ENCODE measurements around the gene QKI. TPM values are rescaled to one million over a fixed set of nuclear protein-coding genes. Genes with fewer than 3 reads are reported as not detected.

The QKI gene
- total RNA-seq, 1 donor from 2014 or later: 88.4 TPM

- peaks cover 7% of the 10 kb centered on the region for H3K4me1 Mint-ChIP-seq (ENCODE audit: low read depth)
- TF ChIP-seq, protein P1, sequence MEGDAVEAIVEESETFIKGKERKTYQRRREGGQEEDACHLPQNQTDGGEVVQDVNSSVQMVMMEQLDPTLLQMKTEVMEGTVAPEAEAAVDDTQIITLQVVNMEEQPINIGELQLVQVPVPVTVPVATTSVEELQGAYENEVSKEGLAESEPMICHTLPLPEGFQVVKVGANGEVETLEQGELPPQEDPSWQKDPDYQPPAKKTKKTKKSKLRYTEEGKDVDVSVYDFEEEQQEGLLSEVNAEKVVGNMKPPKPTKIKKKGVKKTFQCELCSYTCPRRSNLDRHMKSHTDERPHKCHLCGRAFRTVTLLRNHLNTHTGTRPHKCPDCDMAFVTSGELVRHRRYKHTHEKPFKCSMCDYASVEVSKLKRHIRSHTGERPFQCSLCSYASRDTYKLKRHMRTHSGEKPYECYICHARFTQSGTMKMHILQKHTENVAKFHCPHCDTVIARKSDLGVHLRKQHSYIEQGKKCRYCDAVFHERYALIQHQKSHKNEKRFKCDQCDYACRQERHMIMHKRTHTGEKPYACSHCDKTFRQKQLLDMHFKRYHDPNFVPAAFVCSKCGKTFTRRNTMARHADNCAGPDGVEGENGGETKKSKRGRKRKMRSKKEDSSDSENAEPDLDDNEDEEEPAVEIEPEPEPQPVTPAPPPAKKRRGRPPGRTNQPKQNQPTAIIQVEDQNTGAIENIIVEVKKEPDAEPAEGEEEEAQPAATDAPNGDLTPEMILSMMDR (IDR thresholded peaks at IDR 0.05; ENCODE audit: unreplicated experiment): no peak
- peaks cover 14% of the 10 kb centered on the region for H3K36me3 Mint-ChIP-seq (ENCODE audit: insufficient read depth)
- H3K4me3 Mint-ChIP-seq (ENCODE audit: low read depth): no peak overlapping the region
- peaks cover 4% of the 10 kb centered on the region for H3K9me3 Mint-ChIP-seq (ENCODE audit: low read depth)
- H3K27ac Mint-ChIP-seq: no peak overlapping the region
- DNase-seq (ENCODE audit: low spot score, unreplicated experiment): no peak
- H3K27me3 Mint-ChIP-seq: no peaks in the 10 kb centered on the region
These were observed 41.0 kb downstream of the QKI start for GRCh38 chr6:163455552-163455951.

- H3K4me1 Mint-ChIP-seq (ENCODE audit: low read depth): peaks cover 6% of the 10 kb centered on the region
- H3K4me3 Mint-ChIP-seq (ENCODE audit: low read depth): no peak overlapping the region
- TF ChIP-seq, protein P1 (IDR thresholded peaks at IDR 0.05; ENCODE audit: unreplicated experiment): no peak
- no peak for DNase-seq (ENCODE audit: low spot score, unreplicated experiment)
- peaks cover 4% of the 10 kb centered on the region for H3K9me3 Mint-ChIP-seq (ENCODE audit: low read depth)
- H3K36me3 Mint-ChIP-seq (ENCODE audit: insufficient read depth): peaks cover 14% of the 10 kb centered on the region
- H3K27ac Mint-ChIP-seq: no peak overlapping the region
- no peaks in the 10 kb centered on the region for H3K27me3 Mint-ChIP-seq
These were observed 43.4 kb downstream of the QKI start for GRCh38 chr6:163457637-163458561.

DNA sequence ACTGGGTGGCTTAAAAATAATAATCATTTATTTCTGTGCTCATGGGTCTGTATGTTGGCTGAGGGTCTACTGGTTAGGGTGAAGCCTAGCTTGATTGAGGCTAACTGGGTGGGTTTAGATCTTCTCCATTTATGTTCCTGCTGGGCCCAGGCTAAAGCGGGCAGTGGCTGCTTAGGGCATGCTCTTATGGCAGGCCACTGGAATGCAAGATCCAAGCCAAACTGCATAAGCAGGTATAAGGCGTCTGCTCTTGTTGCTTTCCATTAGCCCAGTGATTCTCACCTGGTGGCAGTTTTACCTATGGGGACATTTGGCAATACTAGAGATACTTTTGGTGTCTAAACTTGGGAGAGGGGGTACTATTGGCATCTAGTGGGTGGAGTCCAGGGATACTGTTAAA lies 44.5 kb downstream of the QKI start:
- no peak overlapping the region for H3K27ac Mint-ChIP-seq
- H3K4me1 Mint-ChIP-seq (ENCODE audit: low read depth): peaks cover 6% of the 10 kb centered on the region
- peaks cover 14% of the 10 kb centered on the region for H3K36me3 Mint-ChIP-seq (ENCODE audit: insufficient read depth)

DNA sequence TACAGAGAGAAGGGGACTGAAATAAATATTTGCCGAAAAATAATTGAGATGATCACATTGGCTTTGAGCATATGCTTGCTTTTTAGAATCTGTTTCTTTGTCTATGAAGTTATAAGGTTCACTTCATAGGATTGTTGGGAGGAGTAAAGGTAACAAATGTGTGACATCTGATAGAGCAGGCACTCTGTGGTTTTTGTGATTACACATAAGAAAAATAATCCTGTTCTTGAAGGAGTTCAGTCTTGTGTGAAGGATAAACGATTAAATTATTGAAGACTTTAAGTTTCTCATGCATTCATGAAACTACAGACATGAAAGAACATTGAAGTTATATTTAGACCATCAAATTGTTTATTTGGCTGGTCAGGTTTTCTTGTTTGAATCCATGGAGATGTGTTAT lies 45.0 kb downstream of the QKI start:
- H3K4me1 Mint-ChIP-seq (ENCODE audit: low read depth): peaks cover 3% of the 10 kb centered on the region
- H3K27me3 Mint-ChIP-seq: no peaks in the 10 kb centered on the region
- TF ChIP-seq, protein P1 (IDR thresholded peaks at IDR 0.05; ENCODE audit: unreplicated experiment): no peak
- DNase-seq (ENCODE audit: low spot score, unreplicated experiment): no peak
- no peak overlapping the region for H3K27ac Mint-ChIP-seq
- H3K9me3 Mint-ChIP-seq (ENCODE audit: low read depth): peaks cover 4% of the 10 kb centered on the region
- peaks cover 16% of the 10 kb centered on the region for H3K36me3 Mint-ChIP-seq (ENCODE audit: insufficient read depth)
- no peak overlapping the region for H3K4me3 Mint-ChIP-seq (ENCODE audit: low read depth)

More for the DNA sequence above, 44.5 kb downstream of the QKI start:
- no peaks in the 10 kb centered on the region for H3K27me3 Mint-ChIP-seq
- TF ChIP-seq, protein P1 (IDR thresholded peaks at IDR 0.05; ENCODE audit: unreplicated experiment): no peak
- no peak overlapping the region for H3K4me3 Mint-ChIP-seq (ENCODE audit: low read depth)
- peaks cover 4% of the 10 kb centered on the region for H3K9me3 Mint-ChIP-seq (ENCODE audit: low read depth)
- DNase-seq (ENCODE audit: low spot score, unreplicated experiment): no peak

DNA sequence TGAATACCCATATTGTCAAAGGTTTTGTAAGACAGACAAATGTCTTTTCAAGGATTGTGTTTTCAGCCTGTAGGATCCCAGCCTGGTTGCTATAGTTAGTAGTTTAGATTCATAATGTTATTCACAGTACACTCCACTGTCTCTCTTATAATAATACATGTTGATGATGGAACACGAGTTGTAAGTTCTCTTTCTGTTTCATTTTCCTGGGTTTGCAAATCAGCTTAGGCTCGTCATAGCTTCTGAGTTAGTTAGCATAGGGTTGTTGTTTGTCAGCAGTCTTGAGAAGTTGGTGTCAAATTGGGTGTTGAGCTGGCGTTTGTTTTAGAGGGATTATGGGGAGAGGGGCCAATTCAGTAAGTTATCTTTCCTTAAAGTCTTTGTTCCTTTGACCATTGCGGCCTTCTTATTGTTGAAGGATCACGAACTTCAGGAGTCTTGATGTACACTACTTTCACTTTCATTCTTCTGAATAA lies 45.8 kb downstream of the QKI start:
- peaks cover 4% of the 10 kb centered on the region for H3K9me3 Mint-ChIP-seq (ENCODE audit: low read depth)
- TF ChIP-seq, protein P1 (IDR thresholded peaks at IDR 0.05; ENCODE audit: unreplicated experiment): no peak
- no peak overlapping the region for H3K27ac Mint-ChIP-seq
- H3K4me1 Mint-ChIP-seq (ENCODE audit: low read depth): peaks cover 2% of the 10 kb centered on the region
- no peak overlapping the region for H3K4me3 Mint-ChIP-seq (ENCODE audit: low read depth)
- H3K36me3 Mint-ChIP-seq (ENCODE audit: insufficient read depth): peaks cover 21% of the 10 kb centered on the region
- no peaks in the 10 kb centered on the region for H3K27me3 Mint-ChIP-seq
- DNase-seq (ENCODE audit: low spot score, unreplicated experiment): no peak

Measured in progenitor cell of endocrine pancreas (in vitro differentiated cells).